GF-D8 (cell line): ENCODE data around the gene NRN1L.
A peak's percentile ranks its signal among the peaks of the same experiment; 100 is the strongest.
"Not testable (repeated sequence)": the region's sequence is repeated elsewhere in the genome, so short reads cannot be mapped to it uniquely, and the experiment has no call there.

Source experiments
- DNase-seq: peaks from one replicate; lab custom pipeline; 2025; lab: John Stamatoyannopoulos, UW

Gene NRN1L

DNA sequence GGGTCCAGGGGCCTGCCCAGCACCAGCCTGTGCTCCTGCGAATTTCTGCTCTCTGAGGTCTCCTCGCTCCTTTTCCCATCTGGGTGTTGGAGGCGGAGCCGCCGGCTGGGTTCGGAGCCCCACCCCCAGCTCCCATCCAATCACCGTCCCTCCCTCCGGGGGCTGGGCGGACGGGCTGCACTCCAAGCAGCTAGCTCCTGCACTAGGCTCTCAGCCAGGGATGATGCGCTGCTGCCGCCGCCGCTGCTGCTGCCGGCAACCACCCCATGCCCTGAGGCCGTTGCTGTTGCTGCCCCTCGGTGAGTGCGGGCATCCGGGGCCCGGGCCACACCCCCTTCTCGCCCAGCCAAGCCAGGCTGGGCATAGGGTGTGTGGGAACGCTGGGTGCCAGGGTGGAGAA is at the start of gene NRN1L:
Gene NRN1L (plus strand): TSS at position 202 of the 400 bp plus-strand sequence. CDS start 19 bp downstream, at position 221.
- no peak for DNase-seq

DNA sequence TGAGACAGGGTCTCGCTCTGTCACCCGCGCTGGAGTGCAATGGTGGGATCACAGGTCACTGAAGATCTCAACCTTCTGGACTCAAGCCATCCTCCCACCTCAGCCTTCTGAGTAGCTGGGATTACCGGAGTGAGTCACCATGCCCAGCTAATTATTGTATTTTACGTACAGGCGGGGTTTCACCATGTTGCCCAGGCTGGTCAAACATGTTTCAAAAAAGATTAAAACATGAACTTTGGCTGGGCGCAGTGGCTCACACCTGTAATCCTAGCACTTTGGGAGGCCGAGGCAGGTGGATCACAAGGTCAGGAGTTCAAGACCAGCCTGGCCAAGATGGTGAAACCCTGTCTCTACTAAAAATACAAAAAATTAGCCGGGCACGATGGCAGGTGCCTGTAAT is 47.5 kb upstream of the NRN1L start:
- not testable (repeated sequence) for DNase-seq

DNA sequence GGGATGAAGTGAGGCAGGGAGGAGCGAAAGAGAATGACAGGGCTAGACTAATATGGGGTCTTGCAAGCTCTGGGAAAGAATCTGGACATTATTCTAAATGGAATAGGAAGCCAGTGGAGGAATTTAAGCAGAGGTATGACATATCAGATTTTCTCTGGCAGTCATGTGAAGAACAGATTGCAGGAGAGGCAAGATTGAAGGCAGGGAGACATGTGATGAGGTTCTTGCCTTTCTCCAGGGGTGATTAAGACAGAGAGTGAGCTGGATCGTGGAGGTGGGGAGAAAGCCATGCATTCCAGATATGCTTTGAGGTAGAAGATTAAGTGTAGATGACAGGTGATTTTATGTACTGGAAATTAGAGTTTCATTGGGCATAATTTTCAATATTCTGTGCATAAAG is 46.9 kb upstream of the NRN1L start:
- DNase-seq = no peak

DNA sequence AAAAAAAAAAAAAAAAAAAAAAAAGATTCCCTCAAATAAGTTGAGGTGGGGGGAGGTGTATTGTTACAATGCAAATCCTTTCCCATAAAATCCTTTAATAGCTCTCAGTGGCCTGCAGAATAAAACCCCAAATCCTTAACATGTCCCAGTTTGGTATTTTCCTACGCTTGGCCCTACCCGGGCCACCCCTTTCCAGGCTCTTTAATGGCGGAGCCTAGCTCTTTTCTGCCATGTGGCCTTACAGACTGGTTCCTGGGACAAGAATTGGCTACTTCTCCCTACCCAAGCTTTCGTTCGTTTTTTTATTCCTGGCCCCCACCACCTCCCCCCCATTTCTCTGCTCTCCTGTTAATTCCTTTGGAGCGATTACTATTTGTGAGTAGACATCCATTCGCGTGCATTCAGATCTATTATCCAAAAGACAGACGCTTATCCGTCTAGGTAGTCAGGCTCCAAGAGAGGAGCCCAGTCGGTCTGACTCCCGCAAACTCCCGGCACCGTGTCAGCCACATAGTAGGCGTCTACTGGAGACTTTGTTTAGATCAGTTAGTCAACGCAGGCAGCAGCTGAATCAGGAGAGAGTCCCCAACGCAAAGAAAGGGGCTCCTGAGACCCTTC is 43.4 kb upstream of the NRN1L start:
- no peak for DNase-seq

DNA sequence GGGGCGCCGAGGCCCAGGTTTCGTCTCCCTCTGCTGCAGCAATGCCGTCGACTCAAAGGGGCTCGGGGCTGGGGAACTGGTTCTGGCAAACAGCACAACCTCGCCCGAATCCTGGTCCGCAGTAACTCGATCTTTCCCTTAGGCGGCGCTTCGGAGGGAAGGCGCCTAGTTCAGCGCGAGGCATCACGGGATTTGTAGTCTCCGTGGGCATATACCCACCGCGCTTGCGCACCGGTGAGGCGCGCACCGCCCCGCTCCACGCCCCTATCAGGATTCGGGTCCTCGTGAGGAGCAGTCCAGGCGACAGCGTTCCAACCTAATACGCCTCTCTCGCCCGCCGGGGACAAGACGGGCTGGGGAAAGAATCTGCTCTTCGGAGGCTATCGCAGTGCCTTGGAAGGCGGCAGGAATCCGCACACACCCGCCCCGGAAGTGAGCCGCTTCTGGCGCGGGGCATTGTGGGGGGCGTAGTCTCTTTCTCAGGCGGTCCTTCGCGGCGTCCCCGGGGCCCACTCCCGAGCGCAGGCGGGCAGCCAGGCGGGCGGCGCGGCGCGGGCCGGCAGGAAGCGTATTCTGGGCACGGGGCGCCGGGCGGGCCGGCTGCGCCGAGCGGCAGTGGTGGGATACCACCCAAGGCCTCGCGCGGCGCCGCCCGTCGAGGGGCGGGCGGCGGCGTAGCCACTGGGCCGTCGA is 42.7 kb upstream of the NRN1L start, which contains the start of gene THAP11:
Gene THAP11 (plus strand): TSS at position 505 of the 693 bp plus-strand sequence. CDS start 235 bp downstream, outside the sequence.
- DNase-seq = peak; percentile 81

DNA sequence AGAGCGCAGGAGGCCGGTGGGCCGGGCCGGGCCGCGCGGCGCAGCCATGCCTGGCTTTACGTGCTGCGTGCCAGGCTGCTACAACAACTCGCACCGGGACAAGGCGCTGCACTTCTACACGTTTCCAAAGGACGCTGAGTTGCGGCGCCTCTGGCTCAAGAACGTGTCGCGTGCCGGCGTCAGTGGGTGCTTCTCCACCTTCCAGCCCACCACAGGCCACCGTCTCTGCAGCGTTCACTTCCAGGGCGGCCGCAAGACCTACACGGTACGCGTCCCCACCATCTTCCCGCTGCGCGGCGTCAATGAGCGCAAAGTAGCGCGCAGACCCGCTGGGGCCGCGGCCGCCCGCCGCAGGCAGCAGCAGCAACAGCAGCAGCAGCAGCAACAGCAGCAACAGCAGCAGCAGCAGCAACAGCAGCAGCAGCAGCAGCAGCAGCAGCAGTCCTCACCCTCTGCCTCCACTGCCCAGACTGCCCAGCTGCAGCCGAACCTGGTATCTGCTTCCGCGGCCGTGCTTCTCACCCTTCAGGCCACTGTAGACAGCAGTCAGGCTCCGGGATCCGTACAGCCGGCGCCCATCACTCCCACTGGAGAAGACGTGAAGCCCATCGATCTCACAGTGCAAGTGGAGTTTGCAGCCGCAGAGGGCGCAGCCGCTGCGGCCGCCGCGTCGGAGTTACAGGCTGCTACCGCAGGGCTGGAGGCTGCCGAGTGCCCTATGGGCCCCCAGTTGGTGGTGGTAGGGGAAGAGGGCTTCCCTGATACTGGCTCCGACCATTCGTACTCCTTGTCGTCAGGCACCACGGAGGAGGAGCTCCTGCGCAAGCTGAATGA is 42.0 kb upstream of the NRN1L start:
- DNase-seq = no peak

DNA sequence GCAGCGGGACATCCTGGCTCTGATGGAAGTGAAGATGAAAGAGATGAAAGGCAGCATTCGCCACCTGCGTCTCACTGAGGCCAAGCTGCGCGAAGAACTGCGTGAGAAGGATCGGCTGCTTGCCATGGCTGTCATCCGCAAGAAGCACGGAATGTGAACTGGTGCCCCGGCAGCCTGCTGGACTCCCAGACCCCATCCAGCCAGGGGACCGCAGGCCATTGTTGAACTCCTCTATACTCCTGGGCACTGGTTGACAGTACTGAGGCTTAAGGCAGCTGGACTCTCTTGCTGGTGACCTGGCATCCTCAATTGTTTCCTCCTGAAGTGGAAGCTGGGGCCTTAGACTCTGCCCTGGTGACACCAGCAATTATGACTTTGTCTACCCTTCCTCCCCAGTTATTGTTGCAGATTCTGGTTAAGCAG is 41.3 kb upstream of the NRN1L start:
- DNase-seq = no peak

DNA sequence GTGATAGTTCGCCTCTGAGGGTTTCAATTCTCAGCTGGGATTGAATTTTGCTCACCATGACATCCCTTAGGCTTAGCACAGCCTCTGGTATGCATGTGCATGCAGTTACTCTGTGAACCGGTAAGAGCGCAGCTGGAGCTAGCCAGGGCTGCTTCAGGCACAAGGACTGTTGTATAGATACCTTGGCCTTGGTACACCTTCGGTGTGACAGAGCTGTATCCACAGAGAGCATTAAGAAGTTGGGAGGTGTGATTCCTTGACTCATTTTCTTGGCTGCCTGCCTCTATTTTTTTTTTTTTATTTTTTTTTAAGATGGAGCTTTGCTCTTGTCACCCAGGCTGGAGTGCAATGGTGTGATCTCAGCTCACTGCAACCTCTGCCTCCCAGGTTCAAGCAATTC is 40.2 kb upstream of the NRN1L start:
- no peak for DNase-seq

DNA sequence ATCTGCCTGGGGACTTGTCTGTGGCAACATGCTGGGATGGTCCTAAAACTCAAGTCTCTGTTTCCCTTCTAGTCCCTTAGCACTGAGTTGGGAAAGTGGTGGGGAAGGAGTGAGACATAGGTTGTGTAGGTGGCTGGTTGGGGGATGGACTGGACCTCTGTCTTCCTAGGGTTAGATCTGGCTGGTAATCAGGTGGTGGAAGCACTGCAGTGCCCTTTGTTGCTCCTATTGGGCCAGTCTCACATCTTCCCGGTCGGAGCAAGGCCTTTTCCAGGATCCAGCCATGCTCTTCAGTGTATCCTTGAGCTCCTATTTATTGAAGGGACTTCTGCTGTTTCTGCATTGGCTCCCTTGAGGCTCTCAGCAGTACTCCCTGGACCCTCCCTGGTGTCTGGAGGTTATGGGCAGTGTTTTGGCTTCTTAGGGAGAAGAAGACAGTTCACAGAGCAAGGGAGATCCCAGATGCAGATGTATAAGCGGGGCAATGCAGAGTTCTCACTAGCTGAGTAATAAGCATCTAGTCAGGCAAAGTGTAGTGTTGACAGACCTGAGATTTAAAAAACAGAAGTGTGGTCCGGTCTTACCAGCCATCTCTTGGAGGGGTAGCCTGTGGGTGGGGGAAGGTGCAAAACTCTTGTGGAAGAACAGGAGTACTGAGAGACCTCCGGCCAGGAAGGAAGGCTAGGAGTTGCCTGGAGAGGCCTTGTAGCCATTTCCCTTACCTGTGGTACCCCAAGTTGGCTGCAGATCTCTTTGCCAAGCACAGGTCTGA is 39.2 kb upstream of the NRN1L start:
- DNase-seq = no peak

DNA sequence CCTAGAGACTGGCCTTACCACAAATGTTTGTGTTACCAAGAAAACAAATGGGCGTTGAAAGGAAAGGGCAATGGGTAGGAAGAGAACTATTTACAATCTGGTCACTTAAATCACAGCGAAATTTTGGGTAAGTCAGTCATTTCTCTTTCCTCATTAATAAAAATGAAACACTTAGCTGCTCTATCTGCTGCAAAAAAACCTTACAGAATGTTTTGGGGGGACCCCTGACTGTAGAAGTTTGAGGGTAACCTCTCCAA is 38.7 kb upstream of the NRN1L start:
- no peak for DNase-seq

DNA sequence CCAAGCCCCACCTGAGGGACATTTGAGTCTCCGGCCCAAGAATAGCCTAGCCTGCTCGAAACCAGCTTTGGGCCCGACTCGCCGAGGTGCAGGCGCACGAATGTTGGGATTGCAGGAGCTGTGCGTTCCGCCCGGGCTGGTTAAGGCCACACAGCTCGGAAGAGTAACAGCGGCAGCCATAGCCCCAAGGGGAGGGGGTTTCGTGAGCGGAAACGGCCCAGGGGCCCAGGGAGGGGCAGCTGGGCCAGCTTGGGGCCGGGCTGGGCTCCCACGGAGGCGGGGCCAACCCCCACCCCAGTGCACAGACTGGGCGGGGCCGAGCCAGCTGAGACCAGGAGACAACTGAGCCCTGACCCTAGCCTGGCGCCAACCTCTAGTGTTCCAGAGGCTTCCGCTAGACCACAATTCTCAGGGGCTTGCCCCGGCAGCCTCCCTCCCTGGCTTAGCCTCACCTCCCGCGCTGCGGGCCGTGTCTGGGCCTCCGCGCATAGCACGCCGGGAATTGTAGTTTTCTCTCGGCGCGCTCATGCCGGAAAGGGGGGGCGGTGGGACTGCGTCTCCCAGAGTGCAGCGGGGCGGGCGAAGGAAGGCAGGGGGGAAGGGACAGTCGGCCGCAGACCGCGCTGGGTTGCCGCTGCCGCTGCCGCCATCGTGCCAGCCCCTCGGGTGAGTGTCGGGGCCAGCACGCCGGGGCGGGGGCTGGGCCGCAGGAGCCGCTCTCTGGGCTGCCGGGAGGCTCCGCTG is 38.2 kb upstream of the NRN1L start, which contains the start of gene NUTF2:
Gene NUTF2 (plus strand): TSS at position 614 of the 744 bp plus-strand sequence. CDS start 18,198 bp downstream, outside the sequence.
- DNase-seq = peak; percentile 90

DNA sequence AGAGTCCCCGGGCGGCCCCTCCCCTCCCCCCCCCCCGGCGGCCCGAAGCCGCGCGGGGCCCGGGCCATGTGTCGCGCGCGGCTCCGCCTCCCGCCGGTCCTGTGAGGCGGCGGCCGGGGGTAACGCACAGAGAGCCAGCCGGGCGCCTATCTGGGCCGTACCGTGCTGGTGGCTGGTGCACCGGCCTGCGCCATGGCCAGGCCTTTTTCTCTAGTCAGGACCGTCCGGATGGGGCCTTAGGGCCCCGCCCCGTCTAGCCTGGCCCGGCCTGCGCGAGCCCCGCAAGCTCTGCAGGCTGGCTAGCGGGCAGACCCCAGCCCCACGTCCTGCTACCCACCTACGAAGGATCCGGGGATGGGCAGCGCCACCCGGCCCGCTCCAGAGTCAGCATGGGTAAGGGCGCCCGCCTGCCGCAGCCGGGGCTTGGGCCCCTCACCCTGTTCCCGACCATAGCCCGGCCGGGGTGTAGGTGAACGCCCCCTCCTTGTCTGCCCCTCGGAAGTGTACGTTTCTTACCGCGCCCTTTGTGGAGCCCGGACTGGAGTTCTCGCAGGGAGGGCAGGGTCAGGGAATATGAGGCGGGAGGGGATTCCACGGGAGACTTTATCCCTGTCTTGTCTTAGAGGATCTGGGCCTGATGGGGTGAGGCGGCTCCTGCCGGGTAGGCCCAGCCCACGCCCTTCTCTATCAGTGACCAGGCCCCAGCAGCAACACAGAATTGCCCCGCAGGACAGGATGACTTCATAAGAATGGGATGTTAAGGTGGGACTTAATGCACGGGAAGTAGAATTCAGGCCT is 37.4 kb upstream of the NRN1L start, which contains the start of gene CENPT:
Gene CENPT (minus strand): TSS at position 630 of the 798 bp plus-strand sequence. CDS start 13,834 bp downstream, outside the sequence.
- DNase-seq = no peak

DNA sequence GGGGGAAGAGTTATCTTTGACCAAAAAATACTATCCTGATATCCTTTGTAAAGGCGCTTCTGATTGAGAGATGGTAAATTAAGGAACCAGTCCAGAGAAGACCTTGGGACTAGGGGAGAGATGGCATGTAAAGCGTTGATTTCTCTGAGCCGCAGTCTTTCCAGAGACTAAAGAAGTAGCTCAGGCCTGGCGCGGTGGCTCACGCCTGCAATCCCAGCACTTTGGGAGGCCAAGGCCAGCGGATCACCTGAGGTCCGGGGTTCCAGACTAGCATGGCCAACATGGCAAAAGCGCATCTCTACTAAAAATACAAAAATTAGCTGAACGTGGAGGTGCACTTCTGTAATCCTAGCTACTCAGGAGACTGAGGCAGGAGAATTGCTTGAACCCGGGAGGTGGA is 36.6 kb upstream of the NRN1L start:
- no peak for DNase-seq

DNA sequence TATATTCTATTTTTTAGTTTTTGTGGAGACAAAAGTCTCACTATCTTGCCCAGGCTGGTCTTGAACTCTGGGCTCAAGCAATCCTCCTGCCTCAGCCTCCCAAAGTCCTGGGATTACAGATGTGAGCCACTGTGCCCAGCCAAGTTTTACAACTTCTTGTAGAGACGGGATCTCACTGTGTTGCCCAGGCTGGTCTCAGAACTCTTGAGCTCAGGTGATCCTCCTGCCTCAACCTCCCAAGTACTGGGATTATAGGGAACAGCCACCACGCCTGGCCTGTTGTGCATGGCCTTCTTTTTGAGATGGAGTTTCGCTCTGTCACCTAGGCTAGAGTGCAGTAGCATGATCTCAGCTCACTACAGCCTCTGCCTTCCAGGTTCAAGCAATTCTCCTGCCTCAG is 31.0 kb upstream of the NRN1L start:
- no peak for DNase-seq

DNA sequence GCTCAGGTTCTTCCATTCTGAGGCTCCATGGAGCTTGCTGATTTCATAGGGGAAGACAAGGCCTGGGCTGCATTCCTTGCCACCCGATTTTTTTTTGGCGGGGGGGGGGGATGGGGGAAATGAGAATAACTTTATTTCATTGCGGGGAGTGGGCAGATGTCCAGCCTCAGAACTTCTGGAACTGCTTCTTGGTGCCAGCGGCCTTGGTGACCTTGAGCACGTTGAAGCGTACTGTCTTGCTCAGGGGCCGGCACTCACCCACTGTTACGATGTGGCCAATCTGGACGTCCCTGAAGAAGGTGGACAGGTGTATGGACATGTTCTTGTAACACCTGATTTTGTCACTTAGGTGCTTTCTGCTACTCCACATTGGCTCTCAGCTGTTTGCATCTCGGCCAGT is 28.9 kb upstream of the NRN1L start:
- DNase-seq = no peak

DNA sequence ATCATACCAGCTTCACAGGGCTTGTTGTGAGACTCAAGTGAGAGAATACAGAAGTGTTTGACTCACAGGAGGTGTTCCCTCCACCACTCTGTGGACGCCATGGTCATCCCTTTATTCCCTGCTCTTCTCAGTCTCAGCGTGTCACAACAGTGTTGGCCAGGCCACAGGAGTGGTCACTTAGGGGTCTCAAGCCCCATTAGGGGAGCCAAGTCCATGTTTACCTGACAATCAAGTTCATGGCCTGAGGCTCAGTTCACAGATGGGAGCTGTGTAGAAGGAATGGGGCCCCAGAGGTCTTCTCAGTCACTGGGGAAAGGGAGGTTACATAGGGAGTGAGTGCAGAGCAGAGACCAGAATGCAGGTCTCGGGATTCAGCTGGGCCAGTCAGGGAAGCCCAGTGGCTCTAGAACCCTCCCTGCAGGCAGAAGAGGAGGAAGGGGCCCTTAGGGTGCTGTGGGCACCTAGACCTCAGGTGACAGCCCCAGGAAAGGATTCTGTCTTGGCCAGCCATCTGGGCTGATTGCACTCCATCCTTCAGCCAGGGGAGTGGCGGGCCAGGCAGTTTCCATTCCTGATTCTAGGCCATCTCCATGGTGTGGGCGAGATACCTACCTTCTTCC is 27.6 kb upstream of the NRN1L start:
- DNase-seq = no peak

DNA sequence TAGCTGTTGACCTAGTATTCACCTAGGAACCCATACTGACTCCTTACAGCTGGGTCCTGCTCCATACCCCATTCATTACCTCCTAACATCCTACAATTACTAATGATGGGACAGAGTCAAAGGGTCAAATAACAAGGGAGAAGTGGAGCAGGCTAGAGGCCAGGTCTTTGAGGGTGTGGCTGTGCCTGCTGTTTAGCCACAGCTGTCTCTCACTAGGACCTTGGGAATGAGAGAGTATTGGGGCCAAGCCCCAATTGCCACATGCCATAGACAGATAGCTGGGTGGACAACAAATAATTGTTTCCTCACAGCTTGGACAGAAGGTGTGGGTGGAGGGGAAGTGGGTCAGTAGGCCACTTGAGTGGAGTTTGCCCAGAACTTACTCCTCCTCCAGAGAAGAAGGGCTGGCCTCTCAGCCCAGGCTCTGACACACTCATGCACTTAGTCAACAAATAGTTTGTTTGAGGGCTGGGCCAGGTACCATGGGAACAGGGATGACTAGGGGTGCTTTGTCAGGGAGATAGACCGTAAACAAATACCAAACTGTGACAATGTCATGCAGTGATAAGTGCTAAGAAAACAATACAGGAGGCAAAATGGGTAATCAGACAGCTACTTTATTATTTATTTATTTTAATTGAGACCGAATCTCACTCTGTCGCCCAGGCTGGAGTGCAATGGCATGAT is 27.0 kb upstream of the NRN1L start:
- DNase-seq = no peak

DNA sequence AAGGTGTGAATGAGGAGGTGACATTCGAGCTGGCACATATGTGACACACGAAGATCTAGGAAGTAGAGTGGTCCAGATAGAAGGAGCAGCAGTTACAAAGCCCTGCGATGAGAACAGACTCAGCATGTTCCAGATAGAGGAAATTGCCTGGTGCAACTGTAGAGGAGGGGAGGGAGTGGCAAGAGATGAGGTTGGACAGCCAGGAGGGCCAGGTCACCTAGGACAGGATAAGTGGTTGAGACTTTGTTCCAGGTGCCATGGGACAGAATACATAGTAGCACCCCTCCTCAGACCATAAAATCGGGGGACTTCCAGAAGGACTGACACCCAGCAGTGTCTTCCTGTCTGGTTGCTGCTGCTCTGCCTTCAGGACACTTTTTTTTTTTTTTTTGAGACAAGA is 26.2 kb upstream of the NRN1L start:
- DNase-seq = no peak

DNA sequence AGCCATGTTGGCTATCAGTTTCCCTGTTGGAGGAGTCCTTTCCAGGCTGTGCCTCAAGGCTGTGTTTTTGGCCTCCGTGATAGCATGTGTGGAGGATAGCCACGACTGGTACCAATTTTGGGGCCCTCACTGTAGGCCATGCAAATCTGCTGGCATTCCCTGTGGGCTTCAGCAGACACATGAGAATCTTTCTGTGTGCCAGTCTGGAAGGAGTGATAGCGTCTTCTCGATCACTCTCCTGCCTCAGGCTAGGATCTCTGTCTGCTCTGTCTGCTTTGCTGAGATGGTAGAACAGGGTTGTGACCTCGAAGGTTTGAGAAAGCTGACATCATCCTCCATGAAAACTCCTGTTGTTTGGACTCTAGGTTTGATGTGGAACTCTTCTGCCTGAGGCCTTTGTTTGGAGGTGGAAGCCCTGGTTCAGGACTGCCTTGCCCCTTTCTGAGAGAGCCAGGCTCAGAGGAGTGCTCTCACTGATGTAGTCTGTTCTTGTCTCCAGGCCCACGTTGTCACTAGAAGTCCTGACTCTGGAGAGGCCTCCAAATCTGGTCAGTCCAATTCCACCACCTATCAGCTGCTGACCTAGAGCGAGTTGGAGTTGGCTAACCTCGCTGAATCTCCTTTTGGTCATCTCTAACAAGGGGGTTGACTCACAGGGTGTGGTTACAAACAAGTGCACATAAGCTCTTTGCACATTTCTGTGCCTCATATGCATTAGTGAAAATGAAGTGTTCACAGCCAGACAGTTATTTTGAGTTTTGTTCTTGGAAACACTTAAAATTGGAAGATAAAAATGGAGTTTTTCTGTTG is 23.9 kb upstream of the NRN1L start:
- no peak for DNase-seq
